Measurements from ENCODE around the gene C5. TPM values are rescaled to one million over a fixed set of nuclear protein-coding genes. Genes with fewer than 3 reads are reported as not detected.
"Not testable (repeated sequence)": the region's sequence is repeated elsewhere in the genome, so short reads cannot be mapped to it uniquely, and the experiment has no call there.

C5 gene
- total RNA-seq, 3 donors from 2014 or later (not counting 1 experiment from before 2014, with no cell fraction given): 1.5 to 2.0 (median 1.5) TPM

DNA sequence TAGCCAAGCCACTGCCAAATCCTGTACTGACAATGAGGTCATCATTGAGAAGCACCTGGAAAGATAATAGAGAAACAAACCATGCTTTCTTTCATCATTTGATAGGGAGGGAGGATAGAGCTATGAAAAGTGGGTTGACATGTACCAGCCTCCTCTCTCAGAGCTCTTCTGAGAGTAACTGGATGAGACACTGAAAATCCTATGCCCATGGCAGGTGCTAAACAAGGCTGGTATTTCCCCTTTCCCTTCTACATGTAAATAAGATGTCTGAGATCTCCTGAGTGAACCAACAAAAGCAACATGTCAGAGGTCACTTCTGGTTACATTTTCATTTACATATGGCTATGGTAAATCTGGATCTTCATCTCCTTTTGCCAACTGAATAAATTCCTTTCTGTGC, 78.1 kb downstream of the C5 start:
- no peak for ATAC-seq
- H3K4me1 Mint-ChIP-seq: peaks cover 6 to 7% of the 10 kb centered on the region in 2 donors

DNA sequence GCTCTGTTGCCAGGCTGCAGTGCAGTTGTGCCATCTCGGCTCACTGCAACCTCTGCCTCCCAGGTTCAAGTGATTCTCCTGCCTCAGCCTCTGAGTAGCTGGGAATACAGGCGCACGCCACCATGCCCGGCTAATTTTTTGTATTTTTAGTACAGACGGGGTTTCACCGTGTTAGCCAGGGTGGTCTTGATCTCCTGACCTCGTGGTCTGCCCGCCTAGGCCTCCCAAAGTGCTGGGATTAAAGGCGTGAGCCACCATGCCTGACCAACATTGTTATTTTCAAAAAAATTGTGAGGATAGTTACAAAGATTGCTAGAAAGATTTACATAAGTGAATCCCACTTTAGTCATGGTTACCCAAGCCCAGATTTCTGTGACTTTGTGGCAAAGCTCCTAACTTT, 78.6 kb downstream of the C5 start:
- H3K4me3 Mint-ChIP-seq; H3K27me3 ChIP-seq (ENCODE audit: control insufficient read depth, insufficient read depth, low read length); ATAC-seq; H3K4me1 Mint-ChIP-seq; H3K4me3 ChIP-seq (ENCODE audit: low read length); intact Hi-C loops (cut with micrococcal nuclease); H3K27me3 Mint-ChIP-seq (ENCODE audit: low read depth in 2 of 2); H3K27ac ChIP-seq (ENCODE audit: low read length); DNase-seq; H3K36me3 ChIP-seq (ENCODE audit: control insufficient read depth, insufficient read depth, low read length); H3K4me1 ChIP-seq (ENCODE audit: control insufficient read depth, insufficient read depth, low read length); H3K9me3 Mint-ChIP-seq; H3K27ac Mint-ChIP-seq; H3K9me3 ChIP-seq (ENCODE audit: control insufficient read depth, insufficient read depth, low read length); H3K36me3 Mint-ChIP-seq: not testable (repeated sequence)
- WGBS (ENCODE audit: insufficient coverage): 93% methylated on average over 9 of the region's 9 CpGs

More for the DNA sequence above, 78.1 kb downstream of the C5 start:
- no peak overlapping the region for H3K4me3 Mint-ChIP-seq
- no peaks in the 10 kb centered on the region for H3K27me3 ChIP-seq (ENCODE audit: control insufficient read depth, insufficient read depth, low read length)
- no peaks in the 10 kb centered on the region for H3K36me3 ChIP-seq (ENCODE audit: control insufficient read depth, insufficient read depth, low read length)
- no peak overlapping the region for H3K4me3 ChIP-seq (ENCODE audit: low read length)
- H3K27me3 Mint-ChIP-seq (ENCODE audit: low read depth in 2 of 2): no peaks in the 10 kb centered on the region
- TF ChIP-seq, protein P1, sequence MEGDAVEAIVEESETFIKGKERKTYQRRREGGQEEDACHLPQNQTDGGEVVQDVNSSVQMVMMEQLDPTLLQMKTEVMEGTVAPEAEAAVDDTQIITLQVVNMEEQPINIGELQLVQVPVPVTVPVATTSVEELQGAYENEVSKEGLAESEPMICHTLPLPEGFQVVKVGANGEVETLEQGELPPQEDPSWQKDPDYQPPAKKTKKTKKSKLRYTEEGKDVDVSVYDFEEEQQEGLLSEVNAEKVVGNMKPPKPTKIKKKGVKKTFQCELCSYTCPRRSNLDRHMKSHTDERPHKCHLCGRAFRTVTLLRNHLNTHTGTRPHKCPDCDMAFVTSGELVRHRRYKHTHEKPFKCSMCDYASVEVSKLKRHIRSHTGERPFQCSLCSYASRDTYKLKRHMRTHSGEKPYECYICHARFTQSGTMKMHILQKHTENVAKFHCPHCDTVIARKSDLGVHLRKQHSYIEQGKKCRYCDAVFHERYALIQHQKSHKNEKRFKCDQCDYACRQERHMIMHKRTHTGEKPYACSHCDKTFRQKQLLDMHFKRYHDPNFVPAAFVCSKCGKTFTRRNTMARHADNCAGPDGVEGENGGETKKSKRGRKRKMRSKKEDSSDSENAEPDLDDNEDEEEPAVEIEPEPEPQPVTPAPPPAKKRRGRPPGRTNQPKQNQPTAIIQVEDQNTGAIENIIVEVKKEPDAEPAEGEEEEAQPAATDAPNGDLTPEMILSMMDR (IDR thresholded peaks at IDR 0.05): no peak
- no peak overlapping the region for H3K27ac Mint-ChIP-seq
- H3K9me3 ChIP-seq (ENCODE audit: control insufficient read depth, insufficient read depth, low read length): no peaks in the 10 kb centered on the region
- intact Hi-C loops (cut with micrococcal nuclease): no loop called here
- no peaks in the 10 kb centered on the region for H3K36me3 Mint-ChIP-seq
- H3K4me1 ChIP-seq (ENCODE audit: control insufficient read depth, insufficient read depth, low read length): no peaks in the 10 kb centered on the region
- no peak overlapping the region for H3K27ac ChIP-seq (ENCODE audit: low read length)
- DNase-seq: no peak
- H3K9me3 Mint-ChIP-seq: no peaks in the 10 kb centered on the region

DNA sequence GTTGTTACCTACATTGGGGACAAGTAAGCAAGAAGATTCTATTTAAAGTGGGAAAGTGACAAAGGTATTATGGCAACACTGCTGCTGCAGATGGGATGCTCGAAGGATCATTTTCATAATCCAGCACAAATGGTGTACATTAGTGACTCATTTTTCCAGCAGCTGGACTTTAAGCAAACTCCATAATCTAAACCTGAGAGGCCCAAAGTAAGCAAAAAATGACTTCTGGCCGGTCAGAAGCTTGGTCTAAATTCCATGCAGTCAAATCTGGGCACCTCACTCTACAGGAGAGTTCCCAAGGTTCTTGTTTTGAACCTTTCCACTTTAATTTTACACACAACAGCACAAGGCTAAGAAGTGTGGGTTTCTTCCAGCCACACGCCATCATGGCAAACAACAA, 79.8 kb downstream of the C5 start:
- intact Hi-C loops (cut with micrococcal nuclease): no loop called here
- H3K9me3 ChIP-seq (ENCODE audit: control insufficient read depth, insufficient read depth, low read length): no peaks in the 10 kb centered on the region
- H3K27ac ChIP-seq (ENCODE audit: low read length): no peak overlapping the region
- no peaks in the 10 kb centered on the region for H3K36me3 ChIP-seq (ENCODE audit: control insufficient read depth, insufficient read depth, low read length)
- H3K27me3 Mint-ChIP-seq (ENCODE audit: low read depth in 2 of 2): no peaks in the 10 kb centered on the region
- no peak overlapping the region for H3K27ac Mint-ChIP-seq
- ATAC-seq (no peak), DNase-seq (no peak)
- peaks cover 4 to 5% of the 10 kb centered on the region in 2 donors for H3K4me1 Mint-ChIP-seq
- H3K4me1 ChIP-seq (ENCODE audit: control insufficient read depth, insufficient read depth, low read length): no peaks in the 10 kb centered on the region
- no peak overlapping the region for H3K4me3 ChIP-seq (ENCODE audit: low read length)
- H3K9me3 Mint-ChIP-seq: no peaks in the 10 kb centered on the region
- H3K36me3 Mint-ChIP-seq: no peaks in the 10 kb centered on the region
- TF ChIP-seq, protein P1 (IDR thresholded peaks at IDR 0.05): no peak
- no peaks in the 10 kb centered on the region for H3K27me3 ChIP-seq (ENCODE audit: control insufficient read depth, insufficient read depth, low read length)
- no peak overlapping the region for H3K4me3 Mint-ChIP-seq
- 86% methylated on average over 2 of the region's 3 CpGs for WGBS (ENCODE audit: insufficient coverage)

DNA sequence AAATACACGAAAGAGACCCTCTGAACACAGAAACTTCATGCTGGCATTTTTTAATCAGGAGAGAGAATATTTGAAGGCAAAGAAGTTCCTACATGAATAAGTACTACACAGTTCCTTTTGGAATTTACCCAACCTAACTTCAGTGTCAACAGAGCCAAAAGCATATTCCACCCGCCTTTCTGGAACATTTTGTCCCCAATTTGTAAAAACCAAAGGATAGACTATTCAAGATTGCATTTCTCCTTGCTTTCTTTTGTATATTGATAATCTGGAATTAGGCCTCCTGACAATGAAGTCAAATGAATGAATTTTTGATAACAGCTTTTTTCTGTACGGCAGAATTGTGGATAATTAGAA, 84.1 kb downstream of the C5 start:
- Mint-ChIP-seq H3K4me1 (no peaks in the 10 kb centered on the region), H3K36me3 (no peaks in the 10 kb centered on the region), H3K27me3 (ENCODE audit: low read depth in 2 of 2) (no peaks in the 10 kb centered on the region), H3K4me3 (no peak overlapping the region), H3K27ac (no peak overlapping the region), H3K9me3 (no peaks in the 10 kb centered on the region)
- 97% methylated on average over 2 of the region's 3 CpGs for WGBS (ENCODE audit: insufficient coverage)
- no peaks in the 10 kb centered on the region for H3K27me3 ChIP-seq (ENCODE audit: control insufficient read depth, insufficient read depth, low read length)
- H3K36me3 ChIP-seq (ENCODE audit: control insufficient read depth, insufficient read depth, low read length): no peaks in the 10 kb centered on the region
- intact Hi-C loops (cut with micrococcal nuclease): no loop called here
- no peak overlapping the region for H3K27ac ChIP-seq (ENCODE audit: low read length)
- TF ChIP-seq, protein P1 (IDR thresholded peaks at IDR 0.05): no peak
- DNase-seq (no peak), ATAC-seq (no peak)
- H3K4me3 ChIP-seq (ENCODE audit: low read length): no peak overlapping the region
- no peaks in the 10 kb centered on the region for H3K4me1 ChIP-seq (ENCODE audit: control insufficient read depth, insufficient read depth, low read length)
- no peaks in the 10 kb centered on the region for H3K9me3 ChIP-seq (ENCODE audit: control insufficient read depth, insufficient read depth, low read length)

All from natural killer cell (primary cell).